Upper lobe of right lung (tissue), 1 donor: ENCODE data around the gene ZNF532. TPM values are rescaled to one million over a fixed set of nuclear protein-coding genes. Genes with fewer than 3 reads are reported as not detected.

ENCODE experiments used
- ATAC-seq: fragments of 200-7000 bp; cut with Tn5 transposase; one replicate; pipeline ENCODE4 v1.9.1; 2020; ENCODE audit warnings: mild to moderate bottlenecking, moderate library complexity
- DNase-seq: peaks from one replicate; pipeline ENCODE4 v3.0.0-alpha.2; 2020
- H3K27ac ChIP-seq: fragments of 200-600 bp; one replicate; pipeline ENCODE4 v1.8.0; 2022
- H3K27me3 ChIP-seq: fragments of 200-600 bp; one replicate; pipeline ENCODE4 v1.8.0; 2022; ENCODE audit warnings: mild to moderate bottlenecking
- H3K36me3 ChIP-seq: fragments of 200-600 bp; one replicate; pipeline ENCODE4 v1.8.0; 2022
- H3K4me1 ChIP-seq: fragments of 200-600 bp; one replicate; pipeline ENCODE4 v1.8.0; 2022
- H3K4me3 ChIP-seq: fragments of 200-600 bp; one replicate; pipeline ENCODE4 v1.8.0; 2022; ENCODE audit warnings: mild to moderate bottlenecking
- H3K9me3 ChIP-seq: fragments of 200-600 bp; one replicate; pipeline ENCODE4 v1.8.0; 2022
- intact Hi-C: fragments of 100-400 bp; cut with DNase I; formaldehyde crosslinking; loops from one replicate; pipeline ENCODE4 v1.11.0; 2022
- total RNA-seq: library from RNA; stranded (reverse); fragmentation: NEBNext Ultra II Directional; extraction: Animal tissue kit (Norgen Biotek cat#: 25700); gene quantifications from one replicate; pipeline ENCODE4 v1.2.1, GENCODE V29; 2021
- TF ChIP-seq, protein P1 (sequence below): fragments of 200-600 bp; IDR thresholded peaks from one replicate; pipeline ENCODE4 v1.8.0; 2022; ENCODE audit warnings: antibody characterized with exemption
- donor health status: DM: no; HTN: yes; CAD: no; lungs with severe emphysema.

The ZNF532 gene
- total RNA-seq, 1 donor from 2014 or later: 56.6 TPM

DNA sequence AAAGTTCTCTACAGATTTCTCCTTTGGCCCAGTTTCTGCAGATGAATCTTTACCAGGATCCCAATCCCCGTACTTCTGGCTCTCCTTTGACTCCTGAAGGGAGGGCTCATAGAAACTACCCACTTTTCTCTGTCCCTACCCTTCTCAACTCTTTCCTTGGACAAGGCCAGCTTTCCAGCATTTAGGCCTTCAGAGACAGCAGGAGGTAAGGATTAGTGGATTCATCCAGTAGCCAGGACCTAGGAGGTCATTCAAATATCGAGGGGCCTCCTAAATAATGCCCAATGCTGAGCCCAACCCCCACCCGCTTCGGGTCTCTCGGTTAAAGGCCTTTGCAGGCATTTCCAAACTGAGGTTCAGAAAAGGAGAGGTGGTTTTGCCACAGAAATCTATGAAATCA is 4.8 kb upstream of the ZNF532 start:
- peaks cover 28% of the 10 kb centered on the region for H3K4me1 ChIP-seq
- no peak for ATAC-seq
- H3K27ac ChIP-seq: no peak overlapping the region
- TF ChIP-seq, protein P1, sequence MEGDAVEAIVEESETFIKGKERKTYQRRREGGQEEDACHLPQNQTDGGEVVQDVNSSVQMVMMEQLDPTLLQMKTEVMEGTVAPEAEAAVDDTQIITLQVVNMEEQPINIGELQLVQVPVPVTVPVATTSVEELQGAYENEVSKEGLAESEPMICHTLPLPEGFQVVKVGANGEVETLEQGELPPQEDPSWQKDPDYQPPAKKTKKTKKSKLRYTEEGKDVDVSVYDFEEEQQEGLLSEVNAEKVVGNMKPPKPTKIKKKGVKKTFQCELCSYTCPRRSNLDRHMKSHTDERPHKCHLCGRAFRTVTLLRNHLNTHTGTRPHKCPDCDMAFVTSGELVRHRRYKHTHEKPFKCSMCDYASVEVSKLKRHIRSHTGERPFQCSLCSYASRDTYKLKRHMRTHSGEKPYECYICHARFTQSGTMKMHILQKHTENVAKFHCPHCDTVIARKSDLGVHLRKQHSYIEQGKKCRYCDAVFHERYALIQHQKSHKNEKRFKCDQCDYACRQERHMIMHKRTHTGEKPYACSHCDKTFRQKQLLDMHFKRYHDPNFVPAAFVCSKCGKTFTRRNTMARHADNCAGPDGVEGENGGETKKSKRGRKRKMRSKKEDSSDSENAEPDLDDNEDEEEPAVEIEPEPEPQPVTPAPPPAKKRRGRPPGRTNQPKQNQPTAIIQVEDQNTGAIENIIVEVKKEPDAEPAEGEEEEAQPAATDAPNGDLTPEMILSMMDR: no peak
- no peaks in the 10 kb centered on the region for H3K36me3 ChIP-seq
- H3K4me3 ChIP-seq: no peak overlapping the region
- H3K9me3 ChIP-seq: no peaks in the 10 kb centered on the region
- no peaks in the 10 kb centered on the region for H3K27me3 ChIP-seq
- no peak for DNase-seq
- intact Hi-C loops: no loop called here

DNA sequence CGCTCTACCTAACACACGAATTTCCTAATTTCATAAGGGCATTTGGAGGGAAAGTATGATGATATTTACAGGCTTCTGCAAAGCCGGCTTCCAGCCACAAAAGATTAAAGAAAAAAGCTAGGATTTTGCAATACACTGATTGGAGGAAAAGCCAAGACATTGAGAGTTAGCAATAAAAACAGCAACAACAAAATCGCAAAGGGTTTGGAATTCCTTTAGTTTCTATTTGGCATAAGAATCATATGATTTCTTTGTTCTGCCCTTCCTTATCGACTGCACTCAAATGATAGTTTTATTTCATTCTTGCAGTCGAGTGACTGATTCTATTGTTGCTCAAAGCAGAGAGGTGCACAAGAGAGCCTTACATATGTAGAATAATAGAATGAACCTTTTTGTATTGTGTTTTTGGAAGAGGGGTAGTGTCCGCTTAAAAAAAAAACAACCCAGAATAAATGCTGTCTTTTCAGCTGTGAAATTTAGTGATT is 3.9 kb upstream of the ZNF532 start:
- TF ChIP-seq, protein P1: no peak
- no peak for DNase-seq
- Histone ChIP-seq H3K9me3 (no peaks in the 10 kb centered on the region), H3K4me3 (no peak overlapping the region), H3K4me1 (peaks cover 37% of the 10 kb centered on the region), H3K27me3 (no peaks in the 10 kb centered on the region), H3K36me3 (no peaks in the 10 kb centered on the region), H3K27ac (no peak overlapping the region)
- no peak for ATAC-seq
- intact Hi-C loops: no loop called here

- H3K4me1 ChIP-seq: peaks cover 42% of the 10 kb centered on the region
- ATAC-seq (no peak), DNase-seq (no peak)
- TF ChIP-seq, protein P1: no peak
- no peak overlapping the region for H3K4me3 ChIP-seq
- intact Hi-C loops: no loop called here
- H3K27ac ChIP-seq: no peak overlapping the region
- no peaks in the 10 kb centered on the region for H3K9me3 ChIP-seq
- no peaks in the 10 kb centered on the region for H3K27me3 ChIP-seq
- no peaks in the 10 kb centered on the region for H3K36me3 ChIP-seq
These were observed 3.3 kb upstream of the ZNF532 start for GRCh38 chr18:58861353-58861752.

DNA sequence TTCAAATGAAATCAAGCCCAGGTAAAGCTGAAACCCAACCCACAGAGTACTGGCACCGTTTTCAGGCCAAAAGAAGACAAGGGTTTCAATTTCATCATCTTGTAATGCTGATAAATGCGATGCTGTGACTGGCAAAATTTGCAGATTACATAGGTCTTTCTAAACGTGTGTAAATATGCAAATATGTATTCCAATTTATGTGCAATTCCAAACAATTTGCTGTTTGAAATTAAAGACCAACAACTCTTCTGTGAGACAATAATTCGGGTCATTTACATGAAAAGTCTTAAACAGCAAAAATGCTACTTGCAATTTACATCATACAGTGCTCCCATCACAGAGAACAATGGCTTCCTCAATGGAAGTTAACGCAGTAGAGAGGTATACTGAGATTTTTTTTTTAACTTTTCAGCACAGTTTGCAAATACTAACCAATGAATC is 2.8 kb upstream of the ZNF532 start:
- intact Hi-C loops: no loop called here
- H3K4me1 ChIP-seq: peaks cover 47% of the 10 kb centered on the region
- no peak overlapping the region for H3K4me3 ChIP-seq
- DNase-seq (no peak), ATAC-seq (no peak)
- no peak overlapping the region for H3K27ac ChIP-seq
- no peaks in the 10 kb centered on the region for H3K36me3 ChIP-seq
- no peaks in the 10 kb centered on the region for H3K27me3 ChIP-seq
- TF ChIP-seq, protein P1: no peak
- H3K9me3 ChIP-seq: no peaks in the 10 kb centered on the region

- DNase-seq (no peak), ATAC-seq (no peak)
- H3K4me3 ChIP-seq: peak overlapping the region; percentile 60
- H3K27ac ChIP-seq: peak overlapping the region; percentile 95
- intact Hi-C loops: no loop called here
- no peaks in the 10 kb centered on the region for H3K9me3 ChIP-seq
- H3K27me3 ChIP-seq: no peaks in the 10 kb centered on the region
- peaks cover 51% of the 10 kb centered on the region for H3K4me1 ChIP-seq
- TF ChIP-seq, protein P1: no peak
- H3K36me3 ChIP-seq: no peaks in the 10 kb centered on the region
These were observed 2.3 kb upstream of the ZNF532 start for GRCh38 chr18:58862356-58862755.
